Measurements from ENCODE around the gene SLC49A4. TPM values are rescaled to one million over a fixed set of nuclear protein-coding genes. Genes with fewer than 3 reads are reported as not detected.

SLC49A4 gene
- polyA plus RNA-seq, 1 experiment: 16.4 TPM

DNA sequence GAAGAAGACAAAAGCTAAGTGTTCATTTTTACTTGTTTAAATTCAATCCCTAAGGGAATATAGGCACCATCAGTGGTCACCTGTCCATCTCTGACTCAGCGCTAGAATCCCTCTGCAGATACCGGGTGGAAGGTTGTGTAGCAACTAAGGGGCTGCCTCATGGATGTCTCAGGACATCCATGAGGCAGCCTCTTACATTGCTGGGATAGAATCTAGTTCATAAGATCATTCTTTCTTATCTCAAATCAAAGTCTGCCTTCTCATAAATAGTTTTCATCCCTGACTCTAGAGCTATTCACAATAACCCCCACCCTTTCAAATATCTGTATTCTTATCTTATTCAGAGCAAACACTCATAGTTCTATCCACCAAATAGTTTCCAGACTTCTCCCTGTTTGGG is 39.4 kb upstream of the SLC49A4 start:
- ChIA-PET CTCF (interaction anchor here (0.6 to 1.7 kb wide), 12 partner anchors 10 to 409 kb away, joined by 3 to 22 read pairs (median 4); no protein-coding TSS in a partner anchor), POLR2A (no interaction called here)
- no peak overlapping the region for H3K27ac ChIP-seq (ENCODE audit: low read depth, low read length)
- DNase-seq (ENCODE audit: low read depth, low spot score): no peak
- H3K9me3 ChIP-seq (ENCODE audit: control insufficient read depth, insufficient read depth, low read length): no peaks in the 10 kb centered on the region
- no peaks in the 10 kb centered on the region for H3K27me3 ChIP-seq (ENCODE audit: control insufficient read depth, insufficient read depth, low read length)
- H3K4me3 ChIP-seq (ENCODE audit: low read depth, low read length): no peak overlapping the region
- TF ChIP-seq, protein P1, sequence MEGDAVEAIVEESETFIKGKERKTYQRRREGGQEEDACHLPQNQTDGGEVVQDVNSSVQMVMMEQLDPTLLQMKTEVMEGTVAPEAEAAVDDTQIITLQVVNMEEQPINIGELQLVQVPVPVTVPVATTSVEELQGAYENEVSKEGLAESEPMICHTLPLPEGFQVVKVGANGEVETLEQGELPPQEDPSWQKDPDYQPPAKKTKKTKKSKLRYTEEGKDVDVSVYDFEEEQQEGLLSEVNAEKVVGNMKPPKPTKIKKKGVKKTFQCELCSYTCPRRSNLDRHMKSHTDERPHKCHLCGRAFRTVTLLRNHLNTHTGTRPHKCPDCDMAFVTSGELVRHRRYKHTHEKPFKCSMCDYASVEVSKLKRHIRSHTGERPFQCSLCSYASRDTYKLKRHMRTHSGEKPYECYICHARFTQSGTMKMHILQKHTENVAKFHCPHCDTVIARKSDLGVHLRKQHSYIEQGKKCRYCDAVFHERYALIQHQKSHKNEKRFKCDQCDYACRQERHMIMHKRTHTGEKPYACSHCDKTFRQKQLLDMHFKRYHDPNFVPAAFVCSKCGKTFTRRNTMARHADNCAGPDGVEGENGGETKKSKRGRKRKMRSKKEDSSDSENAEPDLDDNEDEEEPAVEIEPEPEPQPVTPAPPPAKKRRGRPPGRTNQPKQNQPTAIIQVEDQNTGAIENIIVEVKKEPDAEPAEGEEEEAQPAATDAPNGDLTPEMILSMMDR (IDR thresholded peaks at IDR 0.05; ENCODE audit: low read depth, low read length): no peak

DNA sequence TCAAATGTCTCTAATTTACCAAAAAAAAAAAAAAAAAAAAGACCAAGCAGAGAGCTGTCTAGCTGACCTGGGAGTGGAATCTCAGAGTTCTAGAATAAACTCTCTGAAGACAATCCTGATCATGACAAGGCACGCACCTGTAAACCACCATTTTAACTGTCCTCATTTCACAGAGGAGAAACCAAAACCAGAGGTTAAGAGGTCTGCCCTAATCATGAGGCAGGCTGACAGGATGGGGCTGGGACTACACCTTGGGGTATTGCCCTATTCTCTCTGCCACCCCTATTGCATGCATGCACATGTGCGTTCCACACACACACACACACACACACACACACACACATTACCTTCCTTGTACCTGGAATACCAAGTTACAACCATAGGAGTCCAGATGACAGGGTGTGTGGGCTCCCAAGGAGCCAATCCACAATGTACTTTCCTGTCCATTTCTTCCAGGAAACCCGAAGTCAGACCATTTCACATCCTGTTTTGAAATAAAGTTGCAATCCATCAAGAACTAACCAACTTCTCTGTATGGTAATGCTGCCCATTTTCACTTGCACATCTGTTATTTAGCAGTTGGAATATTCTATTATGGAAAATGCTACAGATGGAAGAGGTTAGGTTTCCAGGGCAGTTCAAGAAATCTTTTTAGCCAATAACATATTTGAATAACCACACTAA is 35.9 kb upstream of the SLC49A4 start:
- no peak overlapping the region for H3K27ac ChIP-seq (ENCODE audit: low read depth, low read length)
- ChIA-PET CTCF (interaction anchor here (0.6 to 1.1 kb wide), 3 partner anchors 16 to 47 kb away, joined by 4 to 7 read pairs (median 4); no protein-coding TSS in a partner anchor), POLR2A (no interaction called here)
- no peak for DNase-seq (ENCODE audit: low read depth, low spot score)
- no peak overlapping the region for H3K4me3 ChIP-seq (ENCODE audit: low read depth, low read length)
- no peaks in the 10 kb centered on the region for H3K9me3 ChIP-seq (ENCODE audit: control insufficient read depth, insufficient read depth, low read length)
- H3K27me3 ChIP-seq (ENCODE audit: control insufficient read depth, insufficient read depth, low read length): no peaks in the 10 kb centered on the region
- TF ChIP-seq, protein P1 (IDR thresholded peaks at IDR 0.05; ENCODE audit: low read depth, low read length): no peak

- Histone ChIP-seq H3K9me3 (ENCODE audit: control insufficient read depth, insufficient read depth, low read length) (no peaks in the 10 kb centered on the region), H3K27me3 (ENCODE audit: control insufficient read depth, insufficient read depth, low read length) (no peaks in the 10 kb centered on the region), H3K27ac (ENCODE audit: low read depth, low read length) (no peak overlapping the region), H3K4me3 (ENCODE audit: low read depth, low read length) (no peak overlapping the region)
- TF ChIP-seq, protein P1 (IDR thresholded peaks at IDR 0.05; ENCODE audit: low read depth, low read length): no peak
- CTCF ChIA-PET: interaction anchor here (0.6 kb wide), 1 partner anchor 12 kb away, joined by 3 read pairs; no protein-coding TSS in a partner anchor
- no peak for DNase-seq (ENCODE audit: low read depth, low spot score)
- POLR2A ChIA-PET: no interaction called here
These were observed 34.2 kb upstream of the SLC49A4 start for GRCh38 chr3:122760453-122761271.

GRCh38 chr3:122766430-122766829 is 28.4 kb upstream of the SLC49A4 start:
- POLR2A ChIA-PET: no interaction called here
- TF ChIP-seq, protein P1 (IDR thresholded peaks at IDR 0.05; ENCODE audit: low read depth, low read length): no peak
- Histone ChIP-seq H3K4me3 (ENCODE audit: low read depth, low read length) (no peak overlapping the region), H3K27ac (ENCODE audit: low read depth, low read length) (no peak overlapping the region), H3K9me3 (ENCODE audit: control insufficient read depth, insufficient read depth, low read length) (no peaks in the 10 kb centered on the region), H3K27me3 (ENCODE audit: control insufficient read depth, insufficient read depth, low read length) (no peaks in the 10 kb centered on the region)
- CTCF ChIA-PET: interaction anchor here (0.9 kb wide), 1 partner anchor 11 kb away, joined by 4 read pairs; no protein-coding TSS in a partner anchor
- DNase-seq (ENCODE audit: low read depth, low spot score): no peak

All from AG04450 (cell line).